Globus pallidus (tissue), 1 donor: ENCODE measurements around the gene CDH2.
"Not testable (repeated sequence)": the region's sequence is repeated elsewhere in the genome, so short reads cannot be mapped to it uniquely, and the experiment has no call there.

ENCODE experiments used
- DNase-seq: peaks from one replicate; pipeline ENCODE4 v3.0.0-alpha.2; 2015; ENCODE audit warnings: low spot score

The CDH2 gene

GRCh38 chr18:27921392-27921791 is 255.5 kb downstream of the CDH2 start:
- no peak for DNase-seq

DNA sequence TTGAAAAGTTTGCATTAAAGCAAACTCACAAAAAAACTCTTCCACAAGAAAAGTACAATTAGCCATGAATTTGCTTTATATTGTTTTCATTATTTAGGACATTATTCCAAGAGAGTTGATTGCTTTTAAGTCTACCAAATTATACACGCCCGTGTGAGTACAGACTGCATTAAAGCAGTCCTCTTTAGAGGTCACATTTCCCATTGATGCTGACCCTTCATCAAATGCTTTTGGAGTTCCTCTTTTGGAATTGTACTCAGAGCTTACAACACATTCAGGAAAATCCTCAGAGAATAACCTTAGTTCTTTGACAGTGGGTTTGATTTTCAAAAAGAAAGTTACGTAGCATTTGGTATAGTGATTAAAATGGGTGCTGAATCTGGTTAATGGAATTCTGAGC is 256.1 kb downstream of the CDH2 start:
- no peak for DNase-seq

DNA sequence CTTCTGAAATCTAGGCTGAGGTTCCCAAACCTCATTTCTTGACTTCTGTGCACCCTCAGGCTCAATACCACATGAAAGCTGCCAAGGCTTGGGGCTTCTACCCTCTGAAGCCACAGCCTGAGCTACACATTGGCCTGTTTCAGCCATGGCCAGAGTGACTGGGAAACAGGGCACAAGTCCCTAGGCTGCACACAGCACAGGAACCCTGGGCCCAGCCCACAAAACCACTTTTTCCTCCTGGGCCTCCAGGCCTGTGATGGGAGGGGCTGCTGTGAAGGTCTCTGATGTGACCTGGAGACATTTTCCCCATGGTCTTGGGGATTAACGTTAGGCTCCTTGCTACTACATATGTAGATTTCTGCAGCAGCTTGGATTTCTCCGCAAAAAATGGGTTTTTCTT is 270.7 kb downstream of the CDH2 start:
- not testable (repeated sequence) for DNase-seq

- no peak for DNase-seq
Measured at GRCh38 chr18:27903906-27904305, 273.0 kb downstream of the CDH2 start.

DNA sequence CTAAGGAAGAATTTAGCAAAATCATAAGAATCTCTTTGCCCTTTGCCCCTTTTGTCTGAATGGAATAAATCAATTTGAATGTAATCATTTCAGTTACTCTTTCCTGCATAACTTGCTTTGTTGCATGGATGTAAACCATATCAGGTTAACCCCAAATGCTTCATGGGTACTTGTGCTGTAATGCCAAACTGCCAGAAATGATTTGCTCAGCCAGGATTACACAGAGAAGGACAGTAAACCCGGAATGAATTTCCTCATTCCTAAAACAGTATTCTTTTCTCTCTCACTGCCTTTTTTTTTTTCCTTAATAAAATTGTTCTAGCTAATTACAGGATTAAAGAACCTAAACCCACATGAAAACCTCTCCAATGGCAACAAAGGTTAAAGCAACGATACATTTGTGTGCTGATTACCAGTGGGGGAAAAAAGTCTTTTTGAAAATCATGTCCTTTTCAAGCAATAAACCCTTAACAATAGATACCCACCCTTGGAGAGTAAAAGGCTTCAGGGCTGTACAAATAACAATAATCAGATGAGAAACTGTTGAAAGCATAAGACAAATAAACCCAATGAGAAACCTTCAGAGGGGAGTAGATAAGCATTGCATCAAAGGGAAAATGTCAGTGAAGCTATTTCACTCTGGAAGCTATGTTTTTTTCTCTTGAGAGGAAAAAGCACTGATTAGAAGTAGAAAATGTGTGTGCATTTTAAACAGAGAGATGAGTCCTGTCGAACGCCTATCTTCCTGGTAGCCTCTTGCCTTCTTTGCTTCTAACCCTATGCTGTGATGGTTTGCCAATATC is 275.3 kb downstream of the CDH2 start:
- DNase-seq, result no peak
